HG03045 (cell line): ENCODE data around the gene SORCS2.

ENCODE experiments used
- ATAC-seq: cut with Tn5 transposase; IDR thresholded peaks from one replicate; pipeline ENCODE4 v1.9.1; 2021; ENCODE audit warnings: mild to moderate bottlenecking, moderate library complexity; ENCODE audit not compliant: unreplicated experiment

SORCS2 gene

GRCh38 chr4:7487502-7487901 is 295.2 kb downstream of the SORCS2 start:
- no peak for ATAC-seq

- ATAC-seq = no peak
These were observed 295.8 kb downstream of the SORCS2 start for GRCh38 chr4:7487998-7488671.

GRCh38 chr4:7491915-7492314 is 299.6 kb downstream of the SORCS2 start:
- no peak for ATAC-seq

DNA sequence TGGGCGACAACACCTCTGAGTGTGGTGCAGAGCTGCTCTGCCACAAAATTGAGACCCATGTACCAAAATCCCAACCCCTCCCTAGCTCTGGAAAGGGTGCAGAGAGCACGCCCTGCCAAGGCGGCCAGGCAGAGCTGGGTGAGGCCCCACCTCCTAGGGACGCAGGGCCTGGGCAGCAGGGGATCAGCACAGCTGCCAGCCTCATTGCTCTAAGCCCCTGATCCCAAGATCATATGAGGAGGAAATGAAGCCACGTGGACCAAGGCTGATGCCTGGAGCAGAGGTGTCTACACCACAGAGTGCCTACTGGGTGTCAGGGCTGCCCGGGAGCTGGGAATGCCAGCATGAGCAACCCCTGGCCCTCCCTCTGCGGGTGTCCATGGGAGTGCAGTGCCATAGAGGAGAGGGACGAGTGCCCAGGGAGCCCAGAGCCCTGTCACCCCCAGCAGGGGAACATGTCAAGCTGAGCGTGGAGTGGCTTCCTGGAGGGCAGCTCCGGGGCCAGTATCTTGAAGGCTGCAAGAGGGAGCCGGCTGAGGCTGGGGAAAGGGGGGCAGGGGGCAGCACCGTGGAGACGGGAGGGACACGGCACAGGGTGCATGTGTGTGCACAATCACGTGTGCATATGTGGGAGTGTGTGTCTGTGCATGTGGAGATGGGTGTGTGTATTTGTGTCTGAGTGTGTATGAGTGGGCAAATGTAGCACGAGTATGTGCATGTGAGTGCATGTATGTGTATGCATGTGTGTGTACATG is 306.3 kb downstream of the SORCS2 start:
- ATAC-seq = no peak

GRCh38 chr4:7499661-7500060 is 307.3 kb downstream of the SORCS2 start:
- no peak for ATAC-seq

DNA sequence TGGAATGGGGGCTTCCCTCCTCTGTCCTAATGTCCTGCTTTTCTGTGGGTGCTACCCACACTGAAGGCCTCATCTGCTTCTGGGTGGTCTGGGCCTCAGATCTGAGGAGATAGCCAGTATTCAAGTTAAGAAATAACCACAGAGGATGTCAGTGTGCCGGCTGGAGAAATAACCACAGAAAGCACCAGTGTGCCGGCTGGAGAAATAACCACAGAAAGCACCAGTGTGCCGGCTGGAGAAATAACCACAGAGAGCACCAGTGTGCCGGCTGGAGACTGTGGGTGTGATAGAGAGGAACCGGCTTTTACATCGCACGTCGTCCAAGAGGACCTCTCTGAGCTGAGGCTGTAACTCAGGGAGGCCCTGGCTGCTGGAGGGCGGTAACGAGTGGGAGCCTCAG is 308.1 kb downstream of the SORCS2 start:
- no peak for ATAC-seq

DNA sequence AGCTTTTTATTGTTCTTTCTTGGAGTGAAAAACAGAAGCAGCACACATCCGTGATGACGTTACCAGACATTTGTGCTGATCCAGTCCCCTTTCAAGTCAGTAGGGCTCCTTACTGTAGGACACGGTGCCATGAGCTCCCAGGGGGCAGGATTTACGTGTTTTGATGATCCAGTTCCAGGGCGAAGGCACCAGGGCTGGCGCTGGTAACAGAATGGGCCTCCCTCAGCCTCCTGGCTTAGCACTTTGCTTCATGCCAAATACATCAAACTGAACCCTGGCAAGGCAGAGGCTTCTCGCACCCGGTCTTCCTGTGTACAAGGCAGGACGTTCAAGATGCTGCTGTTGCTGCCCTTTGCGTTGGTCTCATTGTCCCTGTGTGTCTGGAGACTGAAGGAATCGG is 309.0 kb downstream of the SORCS2 start:
- no peak for ATAC-seq

DNA sequence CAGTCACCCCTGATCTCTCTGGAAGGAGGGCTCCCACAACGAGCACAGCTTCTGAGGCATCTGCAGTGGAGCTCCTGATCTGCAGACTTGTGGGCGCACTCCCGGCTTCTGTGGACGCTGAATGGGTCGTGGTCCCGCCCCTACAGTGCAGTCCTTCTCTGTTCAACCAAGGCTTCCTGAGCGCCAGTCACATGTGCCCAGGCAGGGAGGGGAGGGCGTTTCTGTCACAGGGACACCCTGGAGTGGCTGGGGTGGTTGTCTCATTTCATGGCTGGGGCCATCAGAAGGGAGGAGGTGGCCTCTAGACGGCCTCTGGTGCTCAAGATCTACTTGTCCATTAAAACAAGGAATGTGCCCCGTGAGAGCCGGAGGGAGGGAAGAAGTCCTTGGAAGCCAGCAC is 309.5 kb downstream of the SORCS2 start:
- no peak for ATAC-seq

DNA sequence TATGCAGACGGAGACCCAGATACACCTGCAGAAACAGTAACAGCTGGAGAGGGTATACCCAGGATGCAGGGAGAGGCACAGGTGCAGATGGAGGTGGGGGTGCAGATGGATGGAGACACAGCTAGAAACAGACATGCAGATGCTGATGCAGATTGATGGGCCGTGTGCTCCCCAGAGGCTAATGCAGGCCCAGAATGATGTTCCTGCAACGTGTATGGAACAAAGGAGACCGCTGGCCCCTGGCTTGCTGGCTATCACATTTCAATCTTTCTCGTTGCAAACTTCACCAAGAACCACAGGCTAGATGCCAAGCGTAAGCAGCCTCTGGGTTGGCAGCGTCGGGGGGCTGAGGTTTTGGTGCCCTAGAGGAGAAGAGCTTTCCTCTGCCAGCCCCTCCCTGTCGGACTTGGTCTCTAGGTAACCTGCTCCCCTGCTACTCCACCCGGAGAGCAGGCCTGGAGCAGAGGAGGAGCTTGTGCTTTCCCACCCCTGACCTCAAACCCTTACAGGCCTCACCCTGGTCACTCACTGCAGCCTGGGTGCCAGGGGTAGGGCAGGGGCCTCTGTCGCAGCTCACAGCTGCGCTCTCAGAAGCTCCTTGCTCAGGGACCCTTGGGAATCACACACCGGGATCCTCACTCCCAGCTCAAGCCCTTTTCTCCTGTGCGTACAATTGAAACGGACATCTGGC is 311.4 kb downstream of the SORCS2 start:
- ATAC-seq = no peak

- ATAC-seq = no peak
These were observed 313.0 kb downstream of the SORCS2 start for GRCh38 chr4:7505116-7505900.

- no peak for ATAC-seq
These were observed 313.8 kb downstream of the SORCS2 start for GRCh38 chr4:7506119-7506518.

GRCh38 chr4:7506572-7506971 is 314.2 kb downstream of the SORCS2 start:
- ATAC-seq = no peak

- ATAC-seq = no peak
These were observed 315.0 kb downstream of the SORCS2 start for GRCh38 chr4:7507381-7507780.

DNA sequence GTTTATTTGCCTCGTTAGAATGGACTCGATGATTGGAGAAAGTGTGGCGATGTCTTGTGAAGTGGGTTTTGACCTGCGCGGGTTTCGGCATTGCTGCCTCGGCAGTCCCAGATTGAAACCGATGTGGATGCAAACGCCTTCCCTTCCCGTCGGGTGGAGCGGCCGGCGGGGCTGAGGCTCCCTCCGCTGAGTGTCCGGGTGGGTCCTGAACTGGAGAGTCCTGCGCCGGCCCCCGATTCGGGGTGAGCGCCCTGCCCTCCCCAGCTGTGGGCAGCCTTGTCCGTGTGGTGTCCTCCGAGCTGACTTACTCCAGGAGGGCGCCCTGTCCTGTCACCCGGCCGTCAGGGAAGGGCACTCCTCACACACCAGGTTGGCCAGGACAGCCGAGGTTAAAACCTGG is 317.7 kb downstream of the SORCS2 start:
- no peak for ATAC-seq

DNA sequence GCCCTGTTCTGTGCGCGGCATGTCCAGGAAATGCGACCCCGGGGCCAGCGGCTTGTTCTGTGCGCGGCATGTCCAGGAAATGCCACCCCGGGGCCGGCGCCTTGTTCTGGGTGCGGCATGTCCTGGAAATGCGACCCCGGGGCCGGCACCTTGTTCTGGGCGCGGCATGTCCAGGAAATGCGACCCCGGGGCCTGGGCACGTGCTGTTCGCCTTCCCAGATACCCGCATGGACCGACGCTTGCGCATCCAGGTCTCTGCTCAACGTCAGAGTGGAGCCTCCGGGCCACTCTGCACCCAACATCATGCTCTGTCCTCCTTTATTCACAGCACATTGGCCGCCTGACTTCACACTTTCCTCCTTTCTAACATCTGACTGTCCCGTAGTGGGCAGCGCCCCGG is 318.2 kb downstream of the SORCS2 start:
- ATAC-seq = no peak

- no peak for ATAC-seq
These were observed 319.2 kb downstream of the SORCS2 start for GRCh38 chr4:7511525-7511924.

- ATAC-seq = no peak
These were observed 320.1 kb downstream of the SORCS2 start for GRCh38 chr4:7512428-7512827.

DNA sequence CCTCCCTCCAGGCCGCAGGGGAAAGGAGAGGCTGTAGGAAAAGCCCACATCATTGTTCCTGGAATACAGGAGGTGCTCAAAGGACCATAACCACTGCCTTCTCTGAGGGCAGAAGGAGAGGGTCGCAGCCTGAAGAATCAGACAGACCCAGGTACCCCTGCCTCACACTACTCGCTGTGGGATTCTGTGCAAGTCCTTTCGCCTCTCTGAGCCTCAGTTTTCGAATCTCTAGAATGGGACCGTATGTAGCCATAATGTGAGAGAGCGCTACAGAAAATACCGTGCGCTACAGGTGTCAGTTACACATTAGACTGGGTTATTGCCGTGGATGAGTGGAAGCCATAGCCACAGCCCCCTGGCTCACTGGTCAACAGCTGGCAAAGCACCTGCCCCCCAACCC is 320.6 kb downstream of the SORCS2 start:
- ATAC-seq = no peak

DNA sequence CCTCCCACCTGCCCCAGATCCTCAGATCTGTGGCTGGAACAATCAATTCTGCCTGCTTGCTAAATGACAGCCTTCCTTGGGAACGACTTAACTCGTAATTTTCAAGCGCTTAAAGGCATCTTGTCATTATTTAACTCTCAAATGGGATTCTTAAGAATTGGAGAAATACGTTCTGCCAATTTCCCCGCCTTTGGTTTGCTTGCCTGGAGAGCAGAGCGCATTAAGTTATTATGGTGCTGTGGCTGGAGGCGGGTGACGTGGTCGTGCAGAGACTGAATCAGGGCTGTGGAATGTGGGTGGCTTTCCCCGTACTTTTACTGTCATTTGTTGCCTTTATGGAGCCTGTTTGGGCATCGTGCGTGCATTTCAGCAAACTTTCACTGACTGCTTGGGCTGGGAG is 321.3 kb downstream of the SORCS2 start:
- ATAC-seq = no peak

GRCh38 chr4:7514281-7514680 is 321.9 kb downstream of the SORCS2 start:
- ATAC-seq = no peak

- no peak for ATAC-seq
These were observed 322.5 kb downstream of the SORCS2 start for GRCh38 chr4:7514789-7515188.
